Measurements from ENCODE around the gene TAOK3.
"Not testable (repeated sequence)": the region's sequence is repeated elsewhere in the genome, so short reads cannot be mapped to it uniquely, and the experiment has no call there.

The TAOK3 gene

DNA sequence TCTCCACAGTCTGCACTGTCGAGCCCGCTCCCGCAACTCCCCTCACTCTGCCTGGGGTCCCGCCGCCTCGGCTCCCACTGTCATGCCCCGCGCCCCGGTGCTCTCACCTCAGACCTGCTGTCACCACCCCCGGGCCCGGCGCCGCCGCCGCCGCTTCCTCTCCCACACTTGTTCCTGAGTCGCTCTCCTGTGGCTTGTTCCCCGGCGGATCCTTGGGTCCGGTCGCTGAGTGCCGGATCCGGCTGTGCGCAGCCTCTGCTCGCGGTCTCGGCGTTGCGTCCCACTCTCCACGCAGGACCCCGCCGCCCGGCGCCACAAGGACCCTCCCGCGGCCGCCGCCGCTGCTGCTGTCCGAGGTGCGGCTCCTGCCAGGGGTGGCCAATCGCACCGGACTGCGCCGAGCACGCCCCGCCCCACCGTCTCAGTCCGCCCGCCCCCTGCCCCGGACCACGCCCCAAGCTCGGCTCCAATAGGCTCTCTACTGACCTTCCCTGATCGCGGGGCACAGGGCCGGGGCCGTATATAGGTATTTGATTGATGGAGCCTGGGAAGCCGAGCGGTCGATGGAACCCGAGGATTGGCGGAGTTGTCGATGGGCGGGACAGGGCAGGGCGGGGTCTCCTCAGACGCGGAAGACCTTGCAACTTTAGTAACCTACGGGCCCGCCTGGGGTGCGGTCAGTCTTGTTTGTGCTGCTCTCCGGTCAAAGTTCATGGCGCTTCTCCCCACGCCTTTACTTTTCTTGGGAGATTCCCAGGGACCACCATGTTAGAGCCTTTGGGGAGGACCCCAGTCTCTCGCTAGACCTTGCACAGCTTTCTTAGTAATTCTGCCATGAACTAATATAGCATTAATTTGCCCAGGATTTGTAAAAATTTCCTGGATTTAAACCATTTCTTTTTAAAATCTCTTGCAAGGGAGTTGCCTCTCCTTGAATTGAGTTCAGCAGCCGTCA, at the start of gene TAOK3:
TSS of gene TAOK3 (minus strand) at position 367 of the 955 bp plus-strand sequence. CDS start 117,340 bp downstream, outside the sequence.
- DNase-seq: peak; percentile 97

- no peak for DNase-seq
Measured at GRCh38 chr12:118420673-118421072, 48.0 kb upstream of the TAOK3 start.

GRCh38 chr12:118418385-118419057, 45.8 kb upstream of the TAOK3 start:
- no peak for DNase-seq

GRCh38 chr12:118417942-118418341, 45.2 kb upstream of the TAOK3 start:
- no peak for DNase-seq

- DNase-seq: no peak
Measured at GRCh38 chr12:118409834-118410233, 37.1 kb upstream of the TAOK3 start.

DNA sequence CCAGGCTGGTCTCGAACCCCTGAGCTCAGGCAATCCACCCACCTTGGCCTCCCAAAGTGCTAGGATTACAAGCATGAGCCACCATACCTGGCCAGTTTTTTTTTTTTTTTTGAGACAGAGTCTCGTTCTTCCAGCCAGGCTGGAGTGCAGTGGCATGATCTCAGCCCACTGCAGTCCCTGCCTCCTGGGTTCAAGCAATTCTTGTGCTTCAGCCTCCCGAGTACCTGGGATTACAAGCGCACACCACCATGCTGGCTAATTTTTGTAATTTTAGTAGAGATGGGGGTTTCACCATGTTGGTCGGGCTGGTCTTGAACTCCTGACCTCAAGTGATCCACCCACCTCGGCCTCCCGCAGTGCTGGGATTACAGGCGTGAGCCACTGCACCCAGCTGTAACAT, 35.5 kb upstream of the TAOK3 start:
- not testable (repeated sequence) for DNase-seq

DNA sequence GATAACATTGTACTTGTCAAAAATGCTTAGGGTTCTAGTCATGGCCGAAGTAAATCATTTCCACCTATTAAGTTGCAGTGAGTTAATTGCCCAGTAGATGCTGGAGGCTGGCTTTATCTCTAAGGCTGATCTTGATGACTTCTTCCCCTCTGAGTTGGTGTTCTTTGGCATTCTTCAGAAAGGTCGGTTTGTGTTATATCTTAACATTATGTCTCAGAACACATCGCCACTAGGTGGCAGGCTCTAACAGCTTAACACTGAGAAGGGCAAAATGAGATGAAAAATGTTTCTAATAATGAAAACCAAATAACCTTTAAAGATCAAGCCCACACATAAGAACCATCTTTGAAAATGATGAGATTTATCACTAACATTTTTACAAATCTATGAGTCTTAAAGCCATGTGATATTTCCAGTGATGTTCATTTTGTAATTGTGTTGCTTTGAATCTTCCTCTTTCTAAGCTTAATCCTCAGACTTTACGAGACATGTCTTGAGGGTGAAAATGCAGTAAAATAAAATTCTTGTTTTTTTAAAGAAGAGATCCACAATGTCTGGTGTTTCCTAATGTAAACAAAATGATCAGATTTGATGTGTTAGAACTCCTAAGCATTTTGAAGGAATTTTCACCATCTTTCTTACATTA, 32.3 kb upstream of the TAOK3 start:
- peak; percentile 8 for DNase-seq

DNA sequence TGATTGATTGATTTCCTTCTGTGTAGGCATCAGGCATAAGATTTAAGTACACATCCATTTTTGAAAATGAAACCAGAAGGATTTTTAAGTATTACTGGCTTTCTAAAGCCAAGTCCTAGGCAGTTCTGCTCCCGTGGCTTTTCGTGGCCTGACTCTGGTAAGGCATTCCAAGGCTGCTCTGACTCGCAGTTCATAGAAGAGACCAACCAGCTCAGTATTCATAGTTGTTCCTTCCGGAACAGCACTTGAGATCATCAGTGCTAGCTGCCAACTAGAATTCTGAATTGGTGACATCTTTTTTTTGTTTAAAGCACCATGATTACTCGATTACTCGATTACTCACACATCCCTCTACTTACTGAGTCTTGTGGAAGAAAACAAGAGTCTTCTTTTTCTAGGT, 29.5 kb upstream of the TAOK3 start:
- DNase-seq: no peak

DNA sequence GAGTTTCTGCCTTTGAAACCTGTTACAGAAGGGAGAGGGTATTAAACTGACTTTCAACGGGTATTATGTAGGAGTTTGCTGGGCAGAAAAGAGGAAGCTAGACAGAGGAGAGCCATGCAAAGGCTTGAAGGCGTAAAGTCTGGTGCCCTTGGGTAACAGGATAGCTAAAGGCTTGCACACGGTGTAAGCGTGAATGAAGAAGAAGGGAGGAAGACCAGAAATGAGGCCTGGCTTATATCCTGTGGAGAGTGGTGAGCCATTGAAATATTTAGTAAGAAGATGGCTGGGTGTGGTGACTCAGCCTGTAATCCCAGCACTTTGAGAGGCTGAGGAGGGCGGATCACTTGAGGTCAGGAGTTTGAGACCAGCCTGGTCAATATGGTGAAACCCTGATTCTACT, 26.2 kb upstream of the TAOK3 start:
- DNase-seq: no peak

DNA sequence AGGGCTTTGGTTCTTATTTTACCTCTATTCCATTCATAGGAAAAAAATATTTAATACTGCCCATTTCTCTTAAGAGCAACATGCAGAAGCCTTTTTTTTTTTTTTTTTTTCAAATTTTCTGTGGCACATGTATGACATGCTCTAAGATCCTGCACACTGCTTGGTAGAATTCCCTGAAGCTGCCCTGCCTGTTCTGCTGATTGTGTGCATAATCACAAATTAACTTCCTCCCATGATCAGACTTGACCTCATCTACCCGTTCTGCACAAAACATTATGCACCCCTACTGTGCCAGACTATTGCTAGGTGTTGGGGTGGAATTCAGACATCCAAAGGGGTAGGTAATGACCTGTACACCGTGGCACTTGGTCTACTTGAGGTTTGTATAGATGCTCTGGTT, 25.8 kb upstream of the TAOK3 start:
- DNase-seq: no peak

GRCh38 chr12:118397708-118398440, 25.2 kb upstream of the TAOK3 start:
- DNase-seq: no peak

- DNase-seq: no peak
Measured at GRCh38 chr12:118391836-118392235, 19.1 kb upstream of the TAOK3 start.

GRCh38 chr12:118391424-118391823, 18.7 kb upstream of the TAOK3 start:
- no peak for DNase-seq

- DNase-seq: peak; percentile 27
Measured at GRCh38 chr12:118377884-118378470, 5.3 kb upstream of the TAOK3 start.

DNA sequence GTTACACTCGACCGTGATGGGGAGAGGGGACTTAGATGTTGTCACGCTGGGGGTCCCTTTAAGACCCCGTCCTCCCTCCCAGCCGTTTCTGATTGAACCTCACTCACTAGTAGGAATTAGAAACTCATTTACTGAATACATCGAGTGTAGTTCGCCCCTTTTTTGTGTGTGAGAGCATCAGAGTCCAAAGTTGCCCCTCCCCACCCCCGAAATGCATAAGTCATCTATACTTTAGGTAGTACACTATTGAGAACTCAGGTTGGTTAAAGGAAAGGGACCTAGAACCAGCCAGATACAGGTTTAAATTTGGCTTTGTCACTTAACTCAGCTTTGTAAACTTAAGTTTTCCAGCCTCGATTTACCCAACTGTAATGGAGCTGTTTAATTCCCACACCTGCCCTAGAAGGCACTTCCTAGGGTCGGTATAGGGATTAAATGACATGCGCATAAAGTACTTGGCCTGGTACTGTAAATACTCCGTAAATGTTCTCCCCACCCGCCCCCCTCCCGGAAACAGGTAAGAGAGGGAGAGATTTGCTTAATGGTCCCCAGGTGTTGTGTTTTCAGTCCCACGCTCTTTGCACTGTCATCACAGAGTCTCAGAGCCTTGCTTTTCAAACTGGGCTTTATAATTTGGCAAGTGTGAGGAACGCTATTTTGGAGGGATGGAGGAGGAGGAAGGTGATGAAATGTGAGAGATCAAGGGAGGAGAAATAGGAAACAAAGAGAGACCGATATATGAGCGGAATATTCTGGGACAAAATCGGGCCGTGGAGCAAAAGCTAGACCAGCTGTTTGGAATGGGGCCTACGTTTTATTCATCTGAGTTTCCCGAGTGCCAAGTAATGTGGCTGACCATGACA, 4.5 kb upstream of the TAOK3 start:
- no peak for DNase-seq

DNA sequence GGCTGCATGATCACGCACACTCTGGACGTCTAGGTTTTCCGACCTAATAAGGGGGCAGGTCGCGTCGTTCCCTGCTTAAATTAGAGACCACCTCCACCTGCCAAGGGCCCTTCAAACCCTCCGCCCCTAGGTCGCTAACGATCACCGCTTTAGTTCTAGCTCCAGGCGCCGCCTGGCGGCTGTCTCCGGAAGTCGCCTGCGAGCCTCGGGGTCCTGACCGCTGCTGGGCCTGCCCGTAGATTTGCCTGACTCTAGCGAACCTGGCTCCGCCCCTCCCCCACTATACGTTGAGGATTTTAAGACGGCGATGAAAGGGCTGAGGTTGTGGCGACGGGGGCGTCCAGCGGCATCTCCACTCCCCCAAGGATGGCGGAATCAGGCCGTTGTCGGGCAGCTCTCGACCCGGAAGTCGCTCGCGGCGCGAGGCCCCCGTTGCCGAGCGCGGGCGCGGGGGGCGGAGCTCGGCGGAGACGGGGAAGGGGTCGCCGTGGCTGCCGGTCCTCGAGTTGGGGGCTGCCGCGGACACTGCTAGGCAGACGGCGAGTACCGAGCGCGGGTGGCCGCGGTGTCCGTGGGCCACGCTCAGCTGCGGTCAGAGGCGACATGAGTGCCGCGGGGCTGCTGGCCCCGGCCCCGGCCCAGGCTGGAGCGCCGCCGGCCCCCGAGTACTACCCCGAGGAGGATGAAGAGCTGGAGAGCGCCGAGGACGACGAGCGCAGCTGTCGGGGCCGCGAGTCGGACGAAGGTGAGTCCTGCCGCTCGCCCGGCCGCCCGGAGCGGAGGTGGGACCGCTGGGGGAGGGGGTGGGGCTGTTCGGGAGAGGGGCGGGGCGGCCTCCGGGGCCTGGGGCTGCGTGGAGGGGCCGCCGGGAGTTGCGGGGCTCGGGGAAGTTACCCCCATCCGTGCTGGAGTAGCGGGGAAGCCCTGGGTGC, 3.6 kb upstream of the TAOK3 start, which contains the start of gene SUDS3:
TSS of gene SUDS3 (plus strand) at position 467 of the 932 bp plus-strand sequence. CDS start at position 604, 137 bp downstream.
- peak; percentile 79 for DNase-seq

- DNase-seq: no peak
Measured at GRCh38 chr12:118375348-118375747, 2.6 kb upstream of the TAOK3 start.

DNA sequence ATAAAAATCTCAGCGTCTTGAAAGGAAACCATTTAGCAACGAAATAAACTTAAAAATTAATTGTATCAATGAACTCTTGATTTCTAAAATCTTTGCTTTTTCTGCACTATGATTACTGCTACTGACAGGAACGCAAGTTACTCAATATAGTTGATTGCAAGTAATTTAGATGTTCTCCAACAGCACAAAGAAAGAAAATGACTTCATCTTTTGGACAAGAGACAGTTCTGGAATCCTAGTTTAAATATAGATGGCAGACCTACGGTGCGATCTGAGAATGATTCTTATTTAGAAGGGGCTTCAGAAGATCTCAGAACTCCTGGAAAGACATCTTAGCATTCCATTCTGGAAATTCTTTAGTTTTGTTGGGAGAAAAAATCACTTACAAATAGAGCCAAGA, 2.2 kb upstream of the TAOK3 start:
- no peak for DNase-seq

GRCh38 chr12:118374126-118374725, 1.5 kb upstream of the TAOK3 start:
- no peak for DNase-seq

DNA sequence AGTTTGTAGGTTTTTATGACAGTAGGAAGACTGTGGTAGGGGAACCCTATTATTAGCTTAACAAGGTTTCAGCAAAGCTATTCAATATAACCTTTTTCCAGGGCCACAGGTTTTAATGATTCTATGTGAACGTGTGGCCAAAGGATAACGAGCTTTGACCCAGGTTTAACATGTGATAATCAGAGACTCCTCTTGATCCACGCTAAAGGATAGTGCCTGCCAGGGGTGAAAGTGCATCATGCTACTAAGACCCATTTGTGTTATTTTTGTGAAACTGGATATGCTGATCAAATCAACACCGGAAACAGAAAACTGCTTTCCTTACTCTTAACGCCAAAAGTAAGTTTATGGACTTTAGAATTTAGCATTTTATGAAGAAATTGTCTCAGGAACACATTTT, 909 bp upstream of the TAOK3 start:
- no peak for DNase-seq

Data from COR-L47 (cell line).